SK-N-SH (cell line): ENCODE measurements around the gene PTPRJ. TPM values are rescaled to one million over a fixed set of nuclear protein-coding genes. Genes with fewer than 3 reads are reported as not detected.

ENCODE experiments used
- CTCF ChIA-PET: fragments of 300-600, 350-600 bp; formaldehyde crosslinking; extraction: SDS; loops from one replicate; lab custom pipeline; 2021; lab: Yijun Ruan, JAX
- POLR2A ChIA-PET: fragments of 350-600 bp; sonication (Branson Sonifier 250); formaldehyde crosslinking; extraction: SDS; loops from one replicate; lab custom pipeline; 2020; ENCODE audit warnings: antibody characterized with exemption, inconsistent platforms; lab: Yijun Ruan, JAX
- DNase-seq: peaks from one replicate; pipeline ENCODE4 v3.0.0; 2012
- H2AFZ ChIP-seq: fragments of 200-600 bp; sonication (generic); 2 replicates; pipeline ENCODE4 v1.8.1; 2016; ENCODE audit warnings: antibody characterized with exemption, mild to moderate bottlenecking, low read depth
- H3F3A ChIP-seq: fragments of 200-600 bp; sonication (generic); replicated peaks from 2 replicates; pipeline ENCODE3; 2016; ENCODE audit warnings: antibody characterized with exemption, mild to moderate bottlenecking; ENCODE audit not compliant: insufficient read depth
- H3K27ac ChIP-seq, 2 experiments: fragments of 200-500 bp in 1 of 2; fragments of 200-600 bp in 1 of 2; sonication (Bioruptor generic) in 1 of 2; sonication (generic), shearing (Covaris generic) in 1 of 2; 2 replicates each; pipeline versions ENCODE4 v1.5.1 to v1.6.1; 2014 to 2016; ENCODE audit warnings: low read depth in 2 of 2, inconsistent platforms in 1 of 2, low read length in 1 of 2, mild to moderate bottlenecking in 1 of 2, mixed read lengths in 1 of 2
- H3K27me3 ChIP-seq: fragments of 200-600 bp; sonication (generic), shearing (Covaris generic); 2 replicates; pipeline ENCODE4 v1.6.1; 2016; ENCODE audit warnings: mixed run types; ENCODE audit not compliant: insufficient read depth
- H3K36me3 ChIP-seq, 2 experiments: fragments of 200-500 bp in 1 of 2; fragments of 200-600 bp in 1 of 2; sonication (Bioruptor generic) in 1 of 2; sonication (generic) in 1 of 2; replicated peaks in 1 of 2; 2 replicates each; pipeline versions ENCODE3 to v1.5.1; 2014 to 2016; ENCODE audit warnings: low read length in 1 of 2, mild to moderate bottlenecking in 1 of 2; ENCODE audit not compliant: insufficient read depth in 2 of 2, control insufficient read depth in 1 of 2
- H3K4me1 ChIP-seq, 2 experiments: fragments of 200-500 bp in 1 of 2; fragments of 200-600 bp in 1 of 2; sonication (Bioruptor generic) in 1 of 2; sonication (generic), shearing (Covaris generic) in 1 of 2; 2 replicates each; pipeline versions ENCODE4 v1.5.1 to v1.6.1; 2014 to 2016; ENCODE audit warnings: low read depth in 1 of 2, low read length in 1 of 2, mixed run types in 1 of 2; ENCODE audit not compliant: insufficient read depth in 2 of 2, control insufficient read depth in 1 of 2
- H3K4me2 ChIP-seq: fragments of 200-600 bp; sonication (generic), shearing (Covaris generic); 2 replicates; pipeline ENCODE4 v1.6.1; 2017; ENCODE audit warnings: mixed run types
- H3K4me3 ChIP-seq, 2 experiments: fragments of 200-500 bp in 1 of 2; fragments of 200-600 bp in 1 of 2; sonication (Bioruptor generic) in 1 of 2; sonication (generic), shearing (Covaris generic) in 1 of 2; 2 replicates each; pipeline versions ENCODE4 v1.5.1 to v1.8.1; 2014 to 2016; ENCODE audit warnings: low read depth in 2 of 2, inconsistent platforms in 1 of 2, low read length in 1 of 2, mild to moderate bottlenecking in 1 of 2, mixed read lengths in 1 of 2, moderate library complexity in 1 of 2
- H3K79me2 ChIP-seq: fragments of 200-600 bp; sonication (generic); 2 replicates; pipeline ENCODE4 v1.8.1; 2017; ENCODE audit warnings: mild to moderate bottlenecking; ENCODE audit not compliant: insufficient read depth
- H3K9ac ChIP-seq: fragments of 200-600 bp; sonication (generic); 2 replicates; pipeline ENCODE4 v1.6.1; 2017; ENCODE audit warnings: mixed run types
- H3K9me2 ChIP-seq: fragments of 200-600 bp; sonication (generic); 2 replicates; pipeline ENCODE4 v1.6.1; 2017; ENCODE audit warnings: mixed run types
- H3K9me3 ChIP-seq: fragments of 200-600 bp; sonication (generic); 2 replicates; pipeline ENCODE4 v1.6.1; 2017; ENCODE audit warnings: mixed run types, mild to moderate bottlenecking, moderate library complexity
- H4K20me1 ChIP-seq: fragments of 200-600 bp; sonication (generic); 2 replicates; pipeline ENCODE4 v1.6.1; 2017; ENCODE audit warnings: mild to moderate bottlenecking, mixed run types; ENCODE audit not compliant: insufficient read depth
- ELF1 ChIP-seq: IDR thresholded peaks from 2 replicates; pipeline ENCODE4 v1.4.0; 2012
- EP300 ChIP-seq, 2 experiments: IDR thresholded peaks; 2 replicates each; pipeline versions ENCODE4 v1.4.0 to v1.6.1; 2012; ENCODE audit warnings: borderline replicate concordance in 1 of 2, low read depth in 1 of 2, low read length in 1 of 2
- EZH2phosphoT487 ChIP-seq: fragments of 200-600 bp; sonication (generic); IDR thresholded peaks from 2 replicates; pipeline ENCODE4 v1.6.1; 2017; ENCODE audit warnings: low read depth, mixed run types, mild to moderate bottlenecking, antibody characterized with exemption, moderate library complexity, borderline replicate concordance
- FOSL2 ChIP-seq: IDR thresholded peaks from 2 replicates; pipeline ENCODE4 v1.4.0; 2012; ENCODE audit warnings: low read depth, mild to moderate bottlenecking, moderate library complexity, borderline replicate concordance
- FOXJ3 ChIP-seq: sonication (generic); formaldehyde crosslinking; IDR thresholded peaks from 2 replicates; pipeline ENCODE4 v1.5.1; 2020; ENCODE audit warnings: mild to moderate bottlenecking, missing genetic modification reagents
- FOXM1 ChIP-seq: IDR thresholded peaks from 2 replicates; pipeline ENCODE4 v1.4.0; 2012; ENCODE audit warnings: low read depth, mild to moderate bottlenecking
- GABPA ChIP-seq: IDR thresholded peaks from 2 replicates; pipeline ENCODE4 v1.4.0; 2012; ENCODE audit warnings: low read depth, mild to moderate bottlenecking
- JUND ChIP-seq: IDR thresholded peaks from 2 replicates; pipeline ENCODE4 v1.4.0; 2012
- MEF2A ChIP-seq: IDR thresholded peaks from 2 replicates; pipeline ENCODE4 v1.4.0; 2012; ENCODE audit warnings: low read depth, borderline replicate concordance
- NFIC ChIP-seq: IDR thresholded peaks from 2 replicates; pipeline ENCODE4 v1.4.0; 2012; ENCODE audit warnings: borderline replicate concordance
- NRF1 ChIP-seq: IDR thresholded peaks from 2 replicates; pipeline ENCODE4 v1.6.1; 2012; ENCODE audit warnings: low read depth, mild to moderate bottlenecking, low read length
- POLR2AphosphoS5 ChIP-seq: IDR thresholded peaks from 2 replicates; pipeline ENCODE4 v1.6.1; 2012; ENCODE audit warnings: low read depth, low read length
- RFX5 ChIP-seq: IDR thresholded peaks from 2 replicates; pipeline ENCODE4 v1.6.1; 2012; ENCODE audit warnings: mild to moderate bottlenecking, improper control_type of control experiment, low read length
- SMC3 ChIP-seq: IDR thresholded peaks from 2 replicates; pipeline ENCODE4 v1.6.1; 2012; ENCODE audit warnings: low read depth, low read length, improper control_type of control experiment
- TAF1 ChIP-seq: IDR thresholded peaks from 2 replicates; pipeline ENCODE4 v1.6.1; 2012; ENCODE audit warnings: low read depth, mild to moderate bottlenecking, low read length, moderate library complexity, borderline replicate concordance
- TEAD4 ChIP-seq: IDR thresholded peaks from 2 replicates; pipeline ENCODE4 v1.4.0; 2012; ENCODE audit warnings: mild to moderate bottlenecking, borderline replicate concordance; ENCODE audit not compliant: insufficient read depth
- YY1 ChIP-seq: IDR thresholded peaks from 2 replicates; pipeline ENCODE4 v1.4.0; 2012; ENCODE audit warnings: low read depth, mild to moderate bottlenecking
- polyA plus RNA-seq, 3 experiments: library from polyadenylated mRNA; depleted of rRNA; stranded (reverse); fragments of >200 nt; gene quantifications; 2 replicates each; pipeline ENCODE4 v1.2.3, GENCODE V29; 2012
- TF ChIP-seq, protein P1 (sequence below): IDR thresholded peaks from 2 replicates; pipeline ENCODE4 v1.4.0; 2012; ENCODE audit warnings: low read depth
- TF ChIP-seq, protein P2 (sequence below): IDR thresholded peaks from 2 replicates; pipeline ENCODE4 v1.4.0; 2012; ENCODE audit warnings: low read depth, borderline replicate concordance
- TF ChIP-seq, protein P3 (sequence below): IDR thresholded peaks from 2 replicates; pipeline ENCODE4 v1.4.0; 2012; ENCODE audit warnings: low read depth, borderline replicate concordance
- TF ChIP-seq, protein P4 (sequence below): IDR thresholded peaks from 2 replicates; pipeline ENCODE4 v1.6.1; 2012; ENCODE audit warnings: mild to moderate bottlenecking, low read depth, low read length, moderate library complexity
- TF ChIP-seq, protein P5 (sequence below): fragments of 200-600 bp; sonication (generic); IDR thresholded peaks from 2 replicates; pipeline ENCODE4 v1.6.1; 2017; ENCODE audit warnings: antibody characterized with exemption, mild to moderate bottlenecking, moderate library complexity
- TF ChIP-seq, protein P6 (sequence below): IDR thresholded peaks from 2 replicates; pipeline ENCODE4; 2012
- TF ChIP-seq, protein P7 (sequence below): fragments of 150-350 bp; IDR thresholded peaks from 2 replicates; pipeline ENCODE4 v1.6.1; 2017; ENCODE audit warnings: antibody characterized with exemption, low read length, low read depth, borderline replicate concordance

The PTPRJ gene
- polyA plus RNA-seq, 1 of the 3 experiments (the other 2 are of a cell fraction) = 4.5 TPM

DNA sequence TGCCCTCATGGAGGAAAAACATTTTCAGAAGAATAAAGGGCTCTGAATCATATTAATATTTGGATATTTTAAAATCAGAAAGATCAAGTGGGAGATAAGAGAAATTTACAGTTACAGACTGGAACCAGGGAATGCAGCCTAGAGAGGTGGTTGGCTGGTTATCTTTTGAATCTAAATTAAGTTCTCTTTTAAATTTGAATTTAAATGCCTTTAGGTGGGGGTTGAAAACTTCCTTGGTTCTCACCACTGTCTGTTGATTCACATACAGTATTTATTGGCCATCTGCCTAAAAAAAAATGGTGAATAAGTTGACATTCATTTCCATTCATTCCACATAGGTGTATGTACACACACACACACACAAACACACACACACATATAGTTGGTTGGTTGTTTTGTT lies 35.7 kb upstream of the PTPRJ start:
- H3K4me1 ChIP-seq = peaks cover 0 to 11% of the 10 kb centered on the region in 2 experiments; a peak in 2 of 4 replicates
- H2AFZ ChIP-seq = no peak overlapping the region
- peaks cover 49% of the 10 kb centered on the region for H3F3A ChIP-seq
- H4K20me1 ChIP-seq = no peaks in the 10 kb centered on the region
- 0 out of 2 replicates have a peak overlapping the region, but pooled peaks have one; percentile 1 for H3K4me2 ChIP-seq
- H3K9me3 ChIP-seq = no peaks in the 10 kb centered on the region
- no peaks in the 10 kb centered on the region for H3K9me2 ChIP-seq
- H3K79me2 ChIP-seq = no peaks in the 10 kb centered on the region
- no peaks in the 10 kb centered on the region for H3K36me3 ChIP-seq
- H3K27ac ChIP-seq = peak overlapping the region in 1 of 2 experiments; percentile 60; a peak in 2 of 4 replicates
- POLR2A ChIA-PET = no interaction called here
- H3K9ac ChIP-seq = peak overlapping the region; percentile 12; the same call in 1 of the 2 replicates
- no peak overlapping the region for H3K4me3 ChIP-seq
- CTCF ChIA-PET = interaction anchor here (1.2 to 4.5 kb wide), 2 partner anchors 11 kb away, joined by 6 to 32 read pairs; no protein-coding TSS in a partner anchor
- DNase-seq = no peak
- no peaks in the 10 kb centered on the region for H3K27me3 ChIP-seq
- no peak for TF ChIP-seq FOSL2
- peak in 1 of 2 experiments; percentile 20; a peak in 1 of 4 replicates for TF ChIP-seq EP300 (IDR thresholded peaks at IDR 0.05; ENCODE audit: borderline replicate concordance in 1 of 2, low read depth in 1 of 2, low read length in 1 of 2)
- no peak for TF ChIP-seq JUND
- TF ChIP-seq YY1 = no peak
- TF ChIP-seq, protein P1, sequence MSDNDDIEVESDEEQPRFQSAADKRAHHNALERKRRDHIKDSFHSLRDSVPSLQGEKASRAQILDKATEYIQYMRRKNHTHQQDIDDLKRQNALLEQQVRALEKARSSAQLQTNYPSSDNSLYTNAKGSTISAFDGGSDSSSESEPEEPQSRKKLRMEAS = no peak
- TF ChIP-seq, protein P2, sequence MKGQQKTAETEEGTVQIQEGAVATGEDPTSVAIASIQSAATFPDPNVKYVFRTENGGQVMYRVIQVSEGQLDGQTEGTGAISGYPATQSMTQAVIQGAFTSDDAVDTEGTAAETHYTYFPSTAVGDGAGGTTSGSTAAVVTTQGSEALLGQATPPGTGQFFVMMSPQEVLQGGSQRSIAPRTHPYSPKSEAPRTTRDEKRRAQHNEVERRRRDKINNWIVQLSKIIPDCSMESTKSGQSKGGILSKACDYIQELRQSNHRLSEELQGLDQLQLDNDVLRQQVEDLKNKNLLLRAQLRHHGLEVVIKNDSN = no peak
- no peak for TF ChIP-seq POLR2AphosphoS5
- TF ChIP-seq NFIC = peak; percentile 41; the same call in 1 of the 2 replicates
- no peak for TF ChIP-seq ELF1
- TF ChIP-seq FOXM1 = peak; percentile 48; the same call in 1 of the 2 replicates
- TF ChIP-seq SMC3 = no peak
- TF ChIP-seq, protein P3, sequence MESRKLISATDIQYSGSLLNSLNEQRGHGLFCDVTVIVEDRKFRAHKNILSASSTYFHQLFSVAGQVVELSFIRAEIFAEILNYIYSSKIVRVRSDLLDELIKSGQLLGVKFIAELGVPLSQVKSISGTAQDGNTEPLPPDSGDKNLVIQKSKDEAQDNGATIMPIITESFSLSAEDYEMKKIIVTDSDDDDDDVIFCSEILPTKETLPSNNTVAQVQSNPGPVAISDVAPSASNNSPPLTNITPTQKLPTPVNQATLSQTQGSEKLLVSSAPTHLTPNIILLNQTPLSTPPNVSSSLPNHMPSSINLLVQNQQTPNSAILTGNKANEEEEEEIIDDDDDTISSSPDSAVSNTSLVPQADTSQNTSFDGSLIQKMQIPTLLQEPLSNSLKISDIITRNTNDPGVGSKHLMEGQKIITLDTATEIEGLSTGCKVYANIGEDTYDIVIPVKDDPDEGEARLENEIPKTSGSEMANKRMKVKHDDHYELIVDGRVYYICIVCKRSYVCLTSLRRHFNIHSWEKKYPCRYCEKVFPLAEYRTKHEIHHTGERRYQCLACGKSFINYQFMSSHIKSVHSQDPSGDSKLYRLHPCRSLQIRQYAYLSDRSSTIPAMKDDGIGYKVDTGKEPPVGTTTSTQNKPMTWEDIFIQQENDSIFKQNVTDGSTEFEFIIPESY = no peak
- TF ChIP-seq, protein P4, sequence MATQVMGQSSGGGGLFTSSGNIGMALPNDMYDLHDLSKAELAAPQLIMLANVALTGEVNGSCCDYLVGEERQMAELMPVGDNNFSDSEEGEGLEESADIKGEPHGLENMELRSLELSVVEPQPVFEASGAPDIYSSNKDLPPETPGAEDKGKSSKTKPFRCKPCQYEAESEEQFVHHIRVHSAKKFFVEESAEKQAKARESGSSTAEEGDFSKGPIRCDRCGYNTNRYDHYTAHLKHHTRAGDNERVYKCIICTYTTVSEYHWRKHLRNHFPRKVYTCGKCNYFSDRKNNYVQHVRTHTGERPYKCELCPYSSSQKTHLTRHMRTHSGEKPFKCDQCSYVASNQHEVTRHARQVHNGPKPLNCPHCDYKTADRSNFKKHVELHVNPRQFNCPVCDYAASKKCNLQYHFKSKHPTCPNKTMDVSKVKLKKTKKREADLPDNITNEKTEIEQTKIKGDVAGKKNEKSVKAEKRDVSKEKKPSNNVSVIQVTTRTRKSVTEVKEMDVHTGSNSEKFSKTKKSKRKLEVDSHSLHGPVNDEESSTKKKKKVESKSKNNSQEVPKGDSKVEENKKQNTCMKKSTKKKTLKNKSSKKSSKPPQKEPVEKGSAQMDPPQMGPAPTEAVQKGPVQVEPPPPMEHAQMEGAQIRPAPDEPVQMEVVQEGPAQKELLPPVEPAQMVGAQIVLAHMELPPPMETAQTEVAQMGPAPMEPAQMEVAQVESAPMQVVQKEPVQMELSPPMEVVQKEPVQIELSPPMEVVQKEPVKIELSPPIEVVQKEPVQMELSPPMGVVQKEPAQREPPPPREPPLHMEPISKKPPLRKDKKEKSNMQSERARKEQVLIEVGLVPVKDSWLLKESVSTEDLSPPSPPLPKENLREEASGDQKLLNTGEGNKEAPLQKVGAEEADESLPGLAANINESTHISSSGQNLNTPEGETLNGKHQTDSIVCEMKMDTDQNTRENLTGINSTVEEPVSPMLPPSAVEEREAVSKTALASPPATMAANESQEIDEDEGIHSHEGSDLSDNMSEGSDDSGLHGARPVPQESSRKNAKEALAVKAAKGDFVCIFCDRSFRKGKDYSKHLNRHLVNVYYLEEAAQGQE = no peak
- TF ChIP-seq TEAD4 = no peak
- no peak for TF ChIP-seq EZH2phosphoT487
- TF ChIP-seq, protein P5, sequence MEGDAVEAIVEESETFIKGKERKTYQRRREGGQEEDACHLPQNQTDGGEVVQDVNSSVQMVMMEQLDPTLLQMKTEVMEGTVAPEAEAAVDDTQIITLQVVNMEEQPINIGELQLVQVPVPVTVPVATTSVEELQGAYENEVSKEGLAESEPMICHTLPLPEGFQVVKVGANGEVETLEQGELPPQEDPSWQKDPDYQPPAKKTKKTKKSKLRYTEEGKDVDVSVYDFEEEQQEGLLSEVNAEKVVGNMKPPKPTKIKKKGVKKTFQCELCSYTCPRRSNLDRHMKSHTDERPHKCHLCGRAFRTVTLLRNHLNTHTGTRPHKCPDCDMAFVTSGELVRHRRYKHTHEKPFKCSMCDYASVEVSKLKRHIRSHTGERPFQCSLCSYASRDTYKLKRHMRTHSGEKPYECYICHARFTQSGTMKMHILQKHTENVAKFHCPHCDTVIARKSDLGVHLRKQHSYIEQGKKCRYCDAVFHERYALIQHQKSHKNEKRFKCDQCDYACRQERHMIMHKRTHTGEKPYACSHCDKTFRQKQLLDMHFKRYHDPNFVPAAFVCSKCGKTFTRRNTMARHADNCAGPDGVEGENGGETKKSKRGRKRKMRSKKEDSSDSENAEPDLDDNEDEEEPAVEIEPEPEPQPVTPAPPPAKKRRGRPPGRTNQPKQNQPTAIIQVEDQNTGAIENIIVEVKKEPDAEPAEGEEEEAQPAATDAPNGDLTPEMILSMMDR = no peak
- no peak for TF ChIP-seq MEF2A
- no peak for TF ChIP-seq TAF1
- TF ChIP-seq, protein P6, sequence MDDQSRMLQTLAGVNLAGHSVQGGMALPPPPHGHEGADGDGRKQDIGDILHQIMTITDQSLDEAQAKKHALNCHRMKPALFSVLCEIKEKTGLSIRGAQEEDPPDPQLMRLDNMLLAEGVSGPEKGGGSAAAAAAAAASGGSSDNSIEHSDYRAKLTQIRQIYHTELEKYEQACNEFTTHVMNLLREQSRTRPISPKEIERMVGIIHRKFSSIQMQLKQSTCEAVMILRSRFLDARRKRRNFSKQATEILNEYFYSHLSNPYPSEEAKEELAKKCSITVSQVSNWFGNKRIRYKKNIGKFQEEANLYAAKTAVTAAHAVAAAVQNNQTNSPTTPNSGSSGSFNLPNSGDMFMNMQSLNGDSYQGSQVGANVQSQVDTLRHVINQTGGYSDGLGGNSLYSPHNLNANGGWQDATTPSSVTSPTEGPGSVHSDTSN = no peak
- no peak for TF ChIP-seq RFX5
- TF ChIP-seq, protein P7, sequence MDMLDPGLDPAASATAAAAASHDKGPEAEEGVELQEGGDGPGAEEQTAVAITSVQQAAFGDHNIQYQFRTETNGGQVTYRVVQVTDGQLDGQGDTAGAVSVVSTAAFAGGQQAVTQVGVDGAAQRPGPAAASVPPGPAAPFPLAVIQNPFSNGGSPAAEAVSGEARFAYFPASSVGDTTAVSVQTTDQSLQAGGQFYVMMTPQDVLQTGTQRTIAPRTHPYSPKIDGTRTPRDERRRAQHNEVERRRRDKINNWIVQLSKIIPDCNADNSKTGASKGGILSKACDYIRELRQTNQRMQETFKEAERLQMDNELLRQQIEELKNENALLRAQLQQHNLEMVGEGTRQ = no peak
- no peak for TF ChIP-seq NRF1
- TF ChIP-seq GABPA = no peak
- no peak for TF ChIP-seq FOXJ3 (CRISPR knock-in tag)
